Measurements from ENCODE around the gene INTS7.

DNA sequence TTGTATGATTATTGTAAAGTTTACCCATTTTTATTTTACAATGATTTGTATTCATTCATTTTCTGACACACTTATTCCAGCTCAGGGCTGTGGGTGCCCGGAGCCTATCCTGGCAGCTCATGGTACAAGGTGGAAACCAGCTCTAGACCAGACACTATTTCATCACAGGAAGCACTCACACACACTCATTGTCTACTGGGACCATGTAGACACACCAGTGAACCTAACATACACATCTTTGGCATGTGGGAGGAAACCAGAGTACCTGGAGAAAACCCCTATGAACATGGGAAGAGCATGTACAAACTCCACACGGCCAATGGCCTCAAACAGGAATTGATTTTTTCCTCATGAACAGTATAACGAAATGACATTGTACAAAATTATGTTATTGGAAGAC is 2.5 kb upstream of the INTS7 start:
- TF ChIP-seq, protein P1, sequence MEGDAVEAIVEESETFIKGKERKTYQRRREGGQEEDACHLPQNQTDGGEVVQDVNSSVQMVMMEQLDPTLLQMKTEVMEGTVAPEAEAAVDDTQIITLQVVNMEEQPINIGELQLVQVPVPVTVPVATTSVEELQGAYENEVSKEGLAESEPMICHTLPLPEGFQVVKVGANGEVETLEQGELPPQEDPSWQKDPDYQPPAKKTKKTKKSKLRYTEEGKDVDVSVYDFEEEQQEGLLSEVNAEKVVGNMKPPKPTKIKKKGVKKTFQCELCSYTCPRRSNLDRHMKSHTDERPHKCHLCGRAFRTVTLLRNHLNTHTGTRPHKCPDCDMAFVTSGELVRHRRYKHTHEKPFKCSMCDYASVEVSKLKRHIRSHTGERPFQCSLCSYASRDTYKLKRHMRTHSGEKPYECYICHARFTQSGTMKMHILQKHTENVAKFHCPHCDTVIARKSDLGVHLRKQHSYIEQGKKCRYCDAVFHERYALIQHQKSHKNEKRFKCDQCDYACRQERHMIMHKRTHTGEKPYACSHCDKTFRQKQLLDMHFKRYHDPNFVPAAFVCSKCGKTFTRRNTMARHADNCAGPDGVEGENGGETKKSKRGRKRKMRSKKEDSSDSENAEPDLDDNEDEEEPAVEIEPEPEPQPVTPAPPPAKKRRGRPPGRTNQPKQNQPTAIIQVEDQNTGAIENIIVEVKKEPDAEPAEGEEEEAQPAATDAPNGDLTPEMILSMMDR (conservative IDR thresholded peaks at IDR 0.05; ENCODE audit: low read depth in 2 of 2): no peak
- TF ChIP-seq EZH2phosphoT487 (IDR thresholded peaks at IDR 0.05; ENCODE audit: unreplicated experiment): no peak
- TF ChIP-seq STAT1 (IDR thresholded peaks at IDR 0.05; ENCODE audit: unreplicated experiment): no peak
- no peak for TF ChIP-seq JUNB (IDR thresholded peaks at IDR 0.05; ENCODE audit: unreplicated experiment)
- no peak for TF ChIP-seq POLR2AphosphoS5 (IDR thresholded peaks at IDR 0.05; ENCODE audit: low read depth)
- TF ChIP-seq EZH2 (IDR thresholded peaks at IDR 0.05; ENCODE audit: low read depth, unreplicated experiment): no peak
- no peak for TF ChIP-seq CREB1 (CRISPR knock-in tag; IDR thresholded peaks at IDR 0.05; ENCODE audit: low read depth)
- TF ChIP-seq, protein P2, sequence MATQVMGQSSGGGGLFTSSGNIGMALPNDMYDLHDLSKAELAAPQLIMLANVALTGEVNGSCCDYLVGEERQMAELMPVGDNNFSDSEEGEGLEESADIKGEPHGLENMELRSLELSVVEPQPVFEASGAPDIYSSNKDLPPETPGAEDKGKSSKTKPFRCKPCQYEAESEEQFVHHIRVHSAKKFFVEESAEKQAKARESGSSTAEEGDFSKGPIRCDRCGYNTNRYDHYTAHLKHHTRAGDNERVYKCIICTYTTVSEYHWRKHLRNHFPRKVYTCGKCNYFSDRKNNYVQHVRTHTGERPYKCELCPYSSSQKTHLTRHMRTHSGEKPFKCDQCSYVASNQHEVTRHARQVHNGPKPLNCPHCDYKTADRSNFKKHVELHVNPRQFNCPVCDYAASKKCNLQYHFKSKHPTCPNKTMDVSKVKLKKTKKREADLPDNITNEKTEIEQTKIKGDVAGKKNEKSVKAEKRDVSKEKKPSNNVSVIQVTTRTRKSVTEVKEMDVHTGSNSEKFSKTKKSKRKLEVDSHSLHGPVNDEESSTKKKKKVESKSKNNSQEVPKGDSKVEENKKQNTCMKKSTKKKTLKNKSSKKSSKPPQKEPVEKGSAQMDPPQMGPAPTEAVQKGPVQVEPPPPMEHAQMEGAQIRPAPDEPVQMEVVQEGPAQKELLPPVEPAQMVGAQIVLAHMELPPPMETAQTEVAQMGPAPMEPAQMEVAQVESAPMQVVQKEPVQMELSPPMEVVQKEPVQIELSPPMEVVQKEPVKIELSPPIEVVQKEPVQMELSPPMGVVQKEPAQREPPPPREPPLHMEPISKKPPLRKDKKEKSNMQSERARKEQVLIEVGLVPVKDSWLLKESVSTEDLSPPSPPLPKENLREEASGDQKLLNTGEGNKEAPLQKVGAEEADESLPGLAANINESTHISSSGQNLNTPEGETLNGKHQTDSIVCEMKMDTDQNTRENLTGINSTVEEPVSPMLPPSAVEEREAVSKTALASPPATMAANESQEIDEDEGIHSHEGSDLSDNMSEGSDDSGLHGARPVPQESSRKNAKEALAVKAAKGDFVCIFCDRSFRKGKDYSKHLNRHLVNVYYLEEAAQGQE (IDR thresholded peaks at IDR 0.05; ENCODE audit: unreplicated experiment): no peak
- TF ChIP-seq ZNF331 (CRISPR knock-in tag; IDR thresholded peaks at IDR 0.05; ENCODE audit: low read depth): no peak

All from GM23338 (cell line).